ENCODE measurements around the gene DAPK2.

The DAPK2 gene

GRCh38 chr15:63872759-63873510 is 173.3 kb downstream of the DAPK2 start:
- H3K36me3 ChIP-seq (ENCODE audit: insufficient read depth, low read length) = no peaks in the 10 kb centered on the region
- no peaks in the 10 kb centered on the region for H3K4me1 ChIP-seq (ENCODE audit: insufficient read depth, low read length, poor library complexity, severe bottlenecking)
- H4K20me1 ChIP-seq (ENCODE audit: insufficient read depth, low read length, poor library complexity, severe bottlenecking) = no peaks in the 10 kb centered on the region
- no peaks in the 10 kb centered on the region for H3K27me3 ChIP-seq (ENCODE audit: insufficient read depth, low read length, poor library complexity, severe bottlenecking)
- no peak overlapping the region for H3K4me2 ChIP-seq (ENCODE audit: low read depth, low read length, poor library complexity, severe bottlenecking)
- no peak overlapping the region for H2AFZ ChIP-seq (ENCODE audit: low read length)
- H3K9ac ChIP-seq (ENCODE audit: low read depth, low read length, poor library complexity, severe bottlenecking) = no peak overlapping the region
- no peaks in the 10 kb centered on the region for H3K9me3 ChIP-seq (ENCODE audit: insufficient read depth, low read depth, low read length)
- TF ChIP-seq EZH2phosphoT487 (IDR thresholded peaks at IDR 0.05; ENCODE audit: borderline replicate concordance) (no peak), CTCF (conservative IDR thresholded peaks at IDR 0.05; ENCODE audit: low read length) (no peak)
- H3K79me2 ChIP-seq (ENCODE audit: insufficient read depth, low read length) = no peaks in the 10 kb centered on the region
- H3F3A ChIP-seq (ENCODE audit: low read depth) = no peaks in the 10 kb centered on the region
- no peaks in the 10 kb centered on the region for H3K9me2 ChIP-seq (replicated peaks; ENCODE audit: low read depth, low read length)
- no peak overlapping the region for H3K4me3 ChIP-seq (ENCODE audit: low read length, poor library complexity, severe bottlenecking)

DNA sequence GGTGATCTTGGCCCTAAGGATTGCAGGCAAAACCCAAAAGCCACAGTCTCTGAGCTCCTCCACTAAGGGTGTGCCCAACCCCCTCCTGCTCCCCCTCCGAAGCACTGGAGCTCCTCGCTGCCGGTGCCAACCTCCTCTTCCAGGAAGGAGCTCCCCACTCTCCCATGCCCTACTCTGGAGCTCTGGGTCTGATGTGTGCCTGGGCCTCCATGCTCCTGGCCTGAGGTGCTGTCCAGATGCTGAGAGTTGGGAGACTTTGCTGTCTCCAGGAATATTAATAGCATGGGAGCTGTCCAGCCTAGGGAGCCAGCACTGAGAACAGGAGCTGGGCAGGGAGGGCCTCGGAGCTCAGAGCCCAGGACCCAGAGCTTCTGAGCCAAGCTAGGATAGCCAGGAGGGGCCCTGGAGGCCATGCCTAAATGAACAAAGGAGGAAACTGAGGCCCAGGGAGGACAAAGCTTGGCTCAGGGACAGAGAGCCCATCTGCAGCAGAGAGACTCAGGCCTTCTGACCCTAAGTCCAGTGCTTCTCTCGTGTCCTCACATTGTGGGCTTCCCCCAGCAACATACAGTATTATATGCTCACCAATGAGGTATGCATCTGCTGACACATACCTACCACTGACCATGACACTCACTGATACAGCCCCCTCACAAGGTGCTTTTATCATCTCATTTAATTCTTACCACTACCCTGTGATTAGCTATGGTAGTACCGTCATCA is 175.6 kb downstream of the DAPK2 start:
- no peaks in the 10 kb centered on the region for H3K9me2 ChIP-seq (replicated peaks; ENCODE audit: low read depth, low read length)
- H3K36me3 ChIP-seq (ENCODE audit: insufficient read depth, low read length) = no peaks in the 10 kb centered on the region
- TF ChIP-seq CTCF (conservative IDR thresholded peaks at IDR 0.05; ENCODE audit: low read length) (no peak), EZH2phosphoT487 (IDR thresholded peaks at IDR 0.05; ENCODE audit: borderline replicate concordance) (no peak)
- H3K9ac ChIP-seq (ENCODE audit: low read depth, low read length, poor library complexity, severe bottlenecking) = no peak overlapping the region
- H3K27me3 ChIP-seq (ENCODE audit: insufficient read depth, low read length, poor library complexity, severe bottlenecking) = no peaks in the 10 kb centered on the region
- no peak overlapping the region for H3K4me2 ChIP-seq (ENCODE audit: low read depth, low read length, poor library complexity, severe bottlenecking)
- H3K4me1 ChIP-seq (ENCODE audit: insufficient read depth, low read length, poor library complexity, severe bottlenecking) = no peaks in the 10 kb centered on the region
- H3K9me3 ChIP-seq (ENCODE audit: insufficient read depth, low read depth, low read length) = no peaks in the 10 kb centered on the region
- H4K20me1 ChIP-seq (ENCODE audit: insufficient read depth, low read length, poor library complexity, severe bottlenecking) = no peaks in the 10 kb centered on the region
- H3K4me3 ChIP-seq (ENCODE audit: low read length, poor library complexity, severe bottlenecking) = no peak overlapping the region
- H2AFZ ChIP-seq (ENCODE audit: low read length) = no peak overlapping the region
- no peaks in the 10 kb centered on the region for H3F3A ChIP-seq (ENCODE audit: low read depth)
- H3K79me2 ChIP-seq (ENCODE audit: insufficient read depth, low read length) = no peaks in the 10 kb centered on the region

GRCh38 chr15:63870043-63870394 is 176.3 kb downstream of the DAPK2 start:
- no peaks in the 10 kb centered on the region for H3F3A ChIP-seq (ENCODE audit: low read depth)
- H3K4me1 ChIP-seq (ENCODE audit: insufficient read depth, low read length, poor library complexity, severe bottlenecking) = no peaks in the 10 kb centered on the region
- H4K20me1 ChIP-seq (ENCODE audit: insufficient read depth, low read length, poor library complexity, severe bottlenecking) = no peaks in the 10 kb centered on the region
- no peaks in the 10 kb centered on the region for H3K79me2 ChIP-seq (ENCODE audit: insufficient read depth, low read length)
- no peaks in the 10 kb centered on the region for H3K36me3 ChIP-seq (ENCODE audit: insufficient read depth, low read length)
- no peak for TF ChIP-seq EZH2phosphoT487 (IDR thresholded peaks at IDR 0.05; ENCODE audit: borderline replicate concordance)
- no peak for TF ChIP-seq CTCF (conservative IDR thresholded peaks at IDR 0.05; ENCODE audit: low read length)
- H3K4me3 ChIP-seq (ENCODE audit: low read length, poor library complexity, severe bottlenecking) = no peak overlapping the region
- H3K27me3 ChIP-seq (ENCODE audit: insufficient read depth, low read length, poor library complexity, severe bottlenecking) = no peaks in the 10 kb centered on the region
- no peak overlapping the region for H2AFZ ChIP-seq (ENCODE audit: low read length)
- H3K9ac ChIP-seq (ENCODE audit: low read depth, low read length, poor library complexity, severe bottlenecking) = no peak overlapping the region
- no peaks in the 10 kb centered on the region for H3K9me3 ChIP-seq (ENCODE audit: insufficient read depth, low read depth, low read length)
- H3K9me2 ChIP-seq (replicated peaks; ENCODE audit: low read depth, low read length) = no peaks in the 10 kb centered on the region
- H3K4me2 ChIP-seq (ENCODE audit: low read depth, low read length, poor library complexity, severe bottlenecking) = no peak overlapping the region

All from Loucy (cell line).